ENCODE measurements around the gene GPR61. TPM values are rescaled to one million over a fixed set of nuclear protein-coding genes. Genes with fewer than 3 reads are reported as not detected.

The GPR61 gene, protein sequence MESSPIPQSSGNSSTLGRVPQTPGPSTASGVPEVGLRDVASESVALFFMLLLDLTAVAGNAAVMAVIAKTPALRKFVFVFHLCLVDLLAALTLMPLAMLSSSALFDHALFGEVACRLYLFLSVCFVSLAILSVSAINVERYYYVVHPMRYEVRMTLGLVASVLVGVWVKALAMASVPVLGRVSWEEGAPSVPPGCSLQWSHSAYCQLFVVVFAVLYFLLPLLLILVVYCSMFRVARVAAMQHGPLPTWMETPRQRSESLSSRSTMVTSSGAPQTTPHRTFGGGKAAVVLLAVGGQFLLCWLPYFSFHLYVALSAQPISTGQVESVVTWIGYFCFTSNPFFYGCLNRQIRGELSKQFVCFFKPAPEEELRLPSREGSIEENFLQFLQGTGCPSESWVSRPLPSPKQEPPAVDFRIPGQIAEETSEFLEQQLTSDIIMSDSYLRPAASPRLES
- total RNA-seq = 1 to 10 TPM in 2 of 4 donors, under 1 TPM in 2; 0.11 to 3.8 (median 1.1) TPM

DNA sequence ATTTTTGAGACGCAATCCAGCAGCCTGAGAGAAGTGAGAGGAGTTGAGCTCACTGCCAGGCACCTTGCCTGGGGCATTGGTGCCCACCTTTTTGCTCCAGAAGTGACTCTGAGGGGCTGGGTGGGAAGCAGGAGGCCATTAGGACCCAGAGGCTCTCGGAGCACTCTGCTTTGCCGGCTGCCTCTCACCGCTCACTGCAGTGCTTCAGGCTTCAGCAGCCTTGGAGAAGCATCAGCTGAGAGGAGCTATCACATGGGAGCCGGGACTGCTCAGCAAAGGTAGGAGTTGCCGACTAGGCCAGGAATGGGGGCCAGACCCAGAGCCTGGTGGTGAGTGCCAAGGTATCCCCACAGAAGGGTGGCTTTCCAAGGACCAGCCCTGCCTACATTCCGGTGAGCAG, at the start of gene GPR61:
GPR61 (plus strand) TSS at position 197 of the 400 bp plus-strand sequence. CDS start 3,151 bp downstream, outside the sequence.
- TF ChIP-seq, protein P1, sequence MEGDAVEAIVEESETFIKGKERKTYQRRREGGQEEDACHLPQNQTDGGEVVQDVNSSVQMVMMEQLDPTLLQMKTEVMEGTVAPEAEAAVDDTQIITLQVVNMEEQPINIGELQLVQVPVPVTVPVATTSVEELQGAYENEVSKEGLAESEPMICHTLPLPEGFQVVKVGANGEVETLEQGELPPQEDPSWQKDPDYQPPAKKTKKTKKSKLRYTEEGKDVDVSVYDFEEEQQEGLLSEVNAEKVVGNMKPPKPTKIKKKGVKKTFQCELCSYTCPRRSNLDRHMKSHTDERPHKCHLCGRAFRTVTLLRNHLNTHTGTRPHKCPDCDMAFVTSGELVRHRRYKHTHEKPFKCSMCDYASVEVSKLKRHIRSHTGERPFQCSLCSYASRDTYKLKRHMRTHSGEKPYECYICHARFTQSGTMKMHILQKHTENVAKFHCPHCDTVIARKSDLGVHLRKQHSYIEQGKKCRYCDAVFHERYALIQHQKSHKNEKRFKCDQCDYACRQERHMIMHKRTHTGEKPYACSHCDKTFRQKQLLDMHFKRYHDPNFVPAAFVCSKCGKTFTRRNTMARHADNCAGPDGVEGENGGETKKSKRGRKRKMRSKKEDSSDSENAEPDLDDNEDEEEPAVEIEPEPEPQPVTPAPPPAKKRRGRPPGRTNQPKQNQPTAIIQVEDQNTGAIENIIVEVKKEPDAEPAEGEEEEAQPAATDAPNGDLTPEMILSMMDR (IDR thresholded peaks at IDR 0.05) = no peak
- TF ChIP-seq POLR2A (IDR thresholded peaks at IDR 0.05) = no peak
- H3K4me1 ChIP-seq = peaks cover 0 to 11% of the 10 kb centered on the region in 2 donors
- DNase-seq = peak; percentile 80 to 83
- WGBS, 2 donors = 21 to 36% methylated on average over 6 to 7 of the region's 7 CpGs
- peak within 1 kb of the TSS in 2 of 3 donors; percentile 45 to 50 for H3K27ac ChIP-seq
- no peak within 1 kb of the TSS for H3K4me3 ChIP-seq (replicated peaks in 1 of 3)
- H3K36me3 ChIP-seq = no peaks in the 10 kb centered on the region
- intact Hi-C loops (cut with DNase I) = loop anchor here (10.0 kb wide), 2 partner anchors 275 to 445 kb away; partner anchors contain the start of gene AHCYL1
- no peaks in the 10 kb centered on the region for H3K9me3 ChIP-seq
- no peaks in the 10 kb centered on the region for H3K27me3 ChIP-seq

DNA sequence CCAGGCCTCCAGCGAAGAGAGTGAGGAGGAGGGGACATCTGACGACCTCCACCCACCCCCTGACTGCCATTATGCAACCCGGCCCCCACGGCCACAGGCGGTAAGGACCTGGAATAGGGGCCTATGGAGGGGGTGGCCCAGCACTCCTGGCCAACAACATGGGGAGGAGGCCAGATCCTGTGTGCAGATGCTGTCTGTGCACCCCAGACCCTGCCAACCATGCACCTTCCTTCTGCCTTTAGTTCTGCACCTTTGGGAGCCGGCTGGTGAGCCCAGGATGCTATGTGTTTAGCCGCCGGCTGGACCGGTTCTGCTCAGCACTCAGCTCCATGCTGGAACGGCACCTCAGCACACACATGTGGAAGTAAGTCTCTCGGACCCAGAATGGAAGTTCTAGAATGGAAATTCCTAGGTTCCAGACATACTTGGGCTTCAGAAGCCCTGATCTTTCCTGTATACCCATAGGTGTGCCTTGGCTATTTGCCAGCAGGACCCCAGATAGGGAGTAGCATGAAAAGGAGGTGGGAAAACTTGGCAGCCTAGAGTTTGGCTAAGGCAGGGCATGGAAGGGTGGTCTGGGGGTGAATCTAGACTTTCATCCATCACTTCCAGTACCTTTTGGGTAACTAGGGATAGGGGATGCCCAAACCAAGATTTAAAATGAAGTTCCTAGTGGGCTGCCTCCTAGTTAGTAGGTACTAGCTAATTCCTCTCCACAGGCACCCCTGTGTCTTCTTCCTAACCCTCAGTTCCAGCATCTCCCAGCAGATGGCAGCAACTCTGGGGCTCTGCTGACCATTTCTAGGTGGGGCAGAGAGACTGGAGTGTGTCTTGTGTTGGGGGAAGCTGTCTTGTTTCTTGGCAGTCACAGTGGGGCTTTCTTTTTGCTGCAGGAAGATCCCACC, 49.4 kb upstream of the GPR61 start:
- H3K27ac ChIP-seq = no peak overlapping the region

DNA sequence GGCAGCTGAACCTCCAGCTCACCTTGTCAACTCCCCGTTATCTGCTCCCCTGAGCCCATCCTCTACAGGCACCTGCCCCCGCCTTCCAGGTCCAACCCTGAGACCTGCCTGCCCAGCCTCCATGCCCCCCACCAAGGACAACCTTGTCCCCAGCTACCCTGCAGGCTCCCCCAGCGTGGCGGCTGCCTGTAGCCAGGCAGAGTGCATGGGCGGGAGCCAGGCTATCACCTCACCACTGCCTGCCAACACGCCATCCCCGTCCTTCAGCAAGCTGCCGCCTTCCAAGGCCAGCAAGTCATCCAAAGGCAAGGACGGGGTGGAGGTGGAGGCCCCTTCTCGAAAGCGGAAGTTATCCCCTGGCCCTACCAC, 48.8 kb upstream of the GPR61 start:
- TF ChIP-seq, protein P1 (IDR thresholded peaks at IDR 0.05) = peak in 1 of 6 experiments; percentile 9
- TF ChIP-seq POLR2A (IDR thresholded peaks at IDR 0.05) = no peak
- Histone ChIP-seq H3K4me3 (replicated peaks in 1 of 3) (no peak overlapping the region), H3K9me3 (no peaks in the 10 kb centered on the region), H3K27ac (no peak overlapping the region), H3K4me1 (peaks cover 10 to 15% of the 10 kb centered on the region in 2 donors), H3K36me3 (peaks cover 0 to 12% of the 10 kb centered on the region in 2 donors), H3K27me3 (no peaks in the 10 kb centered on the region)
- no peak for DNase-seq
- intact Hi-C loops (cut with DNase I) = no loop called here
- 82 to 95% methylated on average over 10 to 11 of the region's 11 CpGs for WGBS, 2 donors

More for the DNA sequence above, 49.4 kb upstream of the GPR61 start:
- Histone ChIP-seq H3K4me1 (peaks cover 10 to 15% of the 10 kb centered on the region in 2 donors), H3K36me3 (peaks cover 0 to 9% of the 10 kb centered on the region in 2 donors), H3K4me3 (replicated peaks in 1 of 3) (no peak overlapping the region), H3K9me3 (no peaks in the 10 kb centered on the region), H3K27me3 (no peaks in the 10 kb centered on the region)
- intact Hi-C loops (cut with DNase I) = no loop called here
- DNase-seq = peak; percentile 62 to 66
- 80 to 100% methylated on average over 2 to 11 of the region's 11 CpGs for WGBS, 2 donors
- TF ChIP-seq, protein P1 (IDR thresholded peaks at IDR 0.05) = peak; percentile 41 to 82 (median 64)
- no peak for TF ChIP-seq POLR2A (IDR thresholded peaks at IDR 0.05)

DNA sequence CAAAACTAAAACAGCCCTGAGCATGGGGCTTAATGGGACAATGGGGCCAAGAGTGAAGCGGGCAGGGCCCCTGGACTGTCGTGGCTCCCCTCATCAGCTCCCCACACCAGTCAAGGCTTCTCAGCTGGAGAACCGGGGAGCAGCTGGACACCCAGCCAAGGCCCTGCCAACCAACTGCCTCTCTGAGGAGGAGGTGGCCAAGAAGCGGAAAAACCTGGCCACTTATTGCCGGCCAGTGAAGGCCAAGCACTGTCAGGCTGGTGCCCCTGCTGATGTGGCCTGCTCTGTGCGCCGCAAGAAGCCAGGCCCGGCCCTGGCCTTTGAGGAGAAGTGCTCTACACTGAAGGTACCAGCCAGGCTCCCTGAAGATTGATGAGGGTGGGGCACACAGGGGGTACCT, 48.3 kb upstream of the GPR61 start:
- WGBS, 2 donors = 94 to 96% methylated on average over 8 of the region's 8 CpGs
- no peak overlapping the region for H3K4me3 ChIP-seq (replicated peaks in 1 of 3)
- intact Hi-C loops (cut with DNase I) = no loop called here

More for the DNA sequence above, 48.3 kb upstream of the GPR61 start:
- Histone ChIP-seq H3K4me1 (peaks cover 10 to 15% of the 10 kb centered on the region in 2 donors), H3K9me3 (no peaks in the 10 kb centered on the region), H3K27ac (no peak overlapping the region), H3K36me3 (peaks cover 4 to 17% of the 10 kb centered on the region in 2 donors), H3K27me3 (no peaks in the 10 kb centered on the region)
- DNase-seq = no peak
- TF ChIP-seq, protein P1 (IDR thresholded peaks at IDR 0.05) = no peak
- TF ChIP-seq POLR2A (IDR thresholded peaks at IDR 0.05) = no peak

Measured in thyroid gland (tissue), 4 donors.